ENCODE results near the gene ANKRD11.

DNA sequence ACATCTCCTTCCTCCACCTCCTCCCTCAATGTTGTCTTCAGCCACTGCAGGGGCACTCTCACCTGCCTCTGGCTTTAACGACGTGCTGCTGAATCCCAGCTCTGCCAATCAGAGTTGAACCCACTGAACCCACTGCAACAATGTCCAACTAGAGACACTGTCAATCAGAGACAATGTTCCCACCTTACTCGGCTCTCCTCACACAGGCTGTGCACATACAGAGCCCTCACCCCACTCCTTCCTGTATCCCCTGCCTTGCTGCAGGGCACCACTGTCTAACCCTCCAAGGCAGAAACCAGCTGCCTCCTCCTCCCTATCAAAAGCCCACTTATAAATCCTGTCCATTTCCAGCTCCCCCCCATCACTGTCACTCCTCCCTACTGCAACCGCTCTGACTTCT is 58.7 kb downstream of the ANKRD11 start:
- TF ChIP-seq POLR2A (IDR thresholded peaks at IDR 0.05; ENCODE audit: low read length) (no peak), GATA1 (IDR thresholded peaks at IDR 0.05; ENCODE audit: low read depth, low read length) (no peak)
